Trophoblast cell (in vitro differentiated cells and primary cell): ENCODE measurements around the gene BABAM2.

Experiments
- DNase-seq, 2 donors: peaks; one replicate each; pipeline ENCODE4 v3.0.0-alpha.2; 2016
- H2AFZ ChIP-seq: 2 replicates; pipeline ENCODE4 v1.6.1; 2013; ENCODE audit warnings: low read length, moderate library complexity, mild to moderate bottlenecking; ENCODE audit not compliant: insufficient read depth, poor library complexity
- H2AK5ac ChIP-seq: 2 replicates; pipeline ENCODE4 v1.6.1; 2013; ENCODE audit warnings: mild to moderate bottlenecking, low read length
- H2BK120ac ChIP-seq: 2 replicates; pipeline ENCODE4 v1.6.1; 2013; ENCODE audit warnings: low read length, mild to moderate bottlenecking, moderate library complexity; ENCODE audit not compliant: insufficient read depth, poor library complexity
- H2BK12ac ChIP-seq: 2 replicates; pipeline ENCODE4 v1.6.1; 2013; ENCODE audit warnings: mild to moderate bottlenecking, low read length, moderate library complexity
- H2BK5ac ChIP-seq: 2 replicates; pipeline ENCODE4 v1.6.1; 2013; ENCODE audit warnings: low read length, low read depth, moderate library complexity, mild to moderate bottlenecking; ENCODE audit not compliant: poor library complexity
- H3K14ac ChIP-seq: 2 replicates; pipeline ENCODE4 v1.6.1; 2013; ENCODE audit warnings: mild to moderate bottlenecking, low read length
- H3K18ac ChIP-seq: 2 replicates; pipeline ENCODE4 v1.6.1; 2013; ENCODE audit warnings: mild to moderate bottlenecking, low read length
- H3K23ac ChIP-seq: 2 replicates; pipeline ENCODE4 v1.6.1; 2013; ENCODE audit warnings: low read length
- H3K27ac ChIP-seq: 2 replicates; pipeline ENCODE4 v1.5.1; 2013; ENCODE audit warnings: low read depth, mild to moderate bottlenecking, inconsistent platforms, low read length, moderate library complexity
- H3K27me3 ChIP-seq: 2 replicates; pipeline ENCODE4 v1.6.1; 2013; ENCODE audit warnings: inconsistent platforms, mild to moderate bottlenecking, low read length, moderate library complexity; ENCODE audit not compliant: insufficient read depth
- H3K36me3 ChIP-seq, 2 experiments: 1 replicate in 1 of 2; 2 replicates in 1 of 2; pipeline ENCODE4 v1.6.1; 2013; ENCODE audit warnings: low read length in 2 of 2, mild to moderate bottlenecking in 2 of 2, moderate library complexity in 1 of 2; ENCODE audit not compliant: insufficient read depth in 2 of 2, control insufficient read depth in 1 of 2
- H3K4ac ChIP-seq: 2 replicates; pipeline ENCODE4 v1.6.1; 2013; ENCODE audit warnings: low read depth, mild to moderate bottlenecking, low read length, moderate library complexity
- H3K4me1 ChIP-seq, 2 experiments: 1 replicate in 1 of 2; 2 replicates in 1 of 2; pipeline ENCODE4 v1.6.1; 2013; ENCODE audit warnings: low read length in 2 of 2, mild to moderate bottlenecking in 2 of 2, moderate library complexity in 1 of 2; ENCODE audit not compliant: insufficient read depth in 2 of 2, control insufficient read depth in 1 of 2
- H3K4me2 ChIP-seq: 2 replicates; pipeline ENCODE4 v1.6.1; 2013; ENCODE audit warnings: inconsistent platforms, mild to moderate bottlenecking, low read length, moderate library complexity
- H3K4me3 ChIP-seq: 2 replicates; pipeline ENCODE4 v1.5.1; 2013; ENCODE audit warnings: mild to moderate bottlenecking, low read depth, low read length, inconsistent platforms
- H3K79me1 ChIP-seq: one replicate; pipeline ENCODE4 v1.6.1; 2013; ENCODE audit warnings: low read length
- H3K79me2 ChIP-seq: 2 replicates; pipeline ENCODE4 v1.6.1; 2013; ENCODE audit warnings: low read length, mild to moderate bottlenecking; ENCODE audit not compliant: control insufficient read depth, insufficient read depth, poor library complexity
- H3K9ac ChIP-seq: 2 replicates; pipeline ENCODE4 v1.6.1; 2013; ENCODE audit warnings: mild to moderate bottlenecking, low read length
- H3K9me3 ChIP-seq: 2 replicates; pipeline ENCODE4 v1.6.1; 2013; ENCODE audit warnings: low read depth, mild to moderate bottlenecking, control low read depth, inconsistent platforms, low read length; ENCODE audit not compliant: insufficient read depth
- H4K12ac ChIP-seq: 2 replicates; pipeline ENCODE4 v1.6.1; 2013; ENCODE audit warnings: low read depth, mild to moderate bottlenecking, low read length, moderate library complexity
- H4K8ac ChIP-seq: 2 replicates; pipeline ENCODE4 v1.6.1; 2013; ENCODE audit warnings: low read depth, mild to moderate bottlenecking, low read length, moderate library complexity
- H4K91ac ChIP-seq: one replicate; pipeline ENCODE4 v1.6.1; 2013; ENCODE audit warnings: low read depth, mild to moderate bottlenecking, low read length, moderate library complexity
- WGBS: extraction: QIAGEN DNeasy Blood & Tissue Kit; methylation state at CpG from one replicate; pipeline ENCODE4 v1.1.7; 2013; ENCODE audit warnings: missing lambda C conversion rate; ENCODE audit not compliant: insufficient read length, insufficient coverage; ENCODE audit errors: extremely low coverage; 5-methylcytosine and 5-hydroxymethylcytosine counted together

The BABAM2 gene

GRCh38 chr2:28373854-28374253 lies 483.3 kb downstream of the BABAM2 start:
- H4K12ac ChIP-seq: no peak overlapping the region
- no peak overlapping the region for H3K27ac ChIP-seq
- no peak overlapping the region for H3K23ac ChIP-seq
- H2BK12ac ChIP-seq: no peak overlapping the region
- H3K9me3 ChIP-seq: no peaks in the 10 kb centered on the region
- no peaks in the 10 kb centered on the region for H3K36me3 ChIP-seq
- H2BK5ac ChIP-seq: no peak overlapping the region
- H3K79me1 ChIP-seq: no peaks in the 10 kb centered on the region
- H3K27me3 ChIP-seq: no peaks in the 10 kb centered on the region
- H3K4me3 ChIP-seq: no peak overlapping the region
- no peak overlapping the region for H3K4ac ChIP-seq
- no CpG with 5 or more reads among the region's 4 CpGs for WGBS
- no peak overlapping the region for H3K4me2 ChIP-seq
- no peak overlapping the region for H3K14ac ChIP-seq
- no peak overlapping the region for H2BK120ac ChIP-seq
- H3K79me2 ChIP-seq: no peaks in the 10 kb centered on the region
- H2AK5ac ChIP-seq: no peak overlapping the region
- DNase-seq: no peak
- no peak overlapping the region for H4K8ac ChIP-seq
- no peak overlapping the region for H2AFZ ChIP-seq
- no peak overlapping the region for H3K18ac ChIP-seq
- peaks cover 0 to 3% of the 10 kb centered on the region in 2 experiments for H3K4me1 ChIP-seq
- no peak overlapping the region for H3K9ac ChIP-seq
- no peak overlapping the region for H4K91ac ChIP-seq

DNA sequence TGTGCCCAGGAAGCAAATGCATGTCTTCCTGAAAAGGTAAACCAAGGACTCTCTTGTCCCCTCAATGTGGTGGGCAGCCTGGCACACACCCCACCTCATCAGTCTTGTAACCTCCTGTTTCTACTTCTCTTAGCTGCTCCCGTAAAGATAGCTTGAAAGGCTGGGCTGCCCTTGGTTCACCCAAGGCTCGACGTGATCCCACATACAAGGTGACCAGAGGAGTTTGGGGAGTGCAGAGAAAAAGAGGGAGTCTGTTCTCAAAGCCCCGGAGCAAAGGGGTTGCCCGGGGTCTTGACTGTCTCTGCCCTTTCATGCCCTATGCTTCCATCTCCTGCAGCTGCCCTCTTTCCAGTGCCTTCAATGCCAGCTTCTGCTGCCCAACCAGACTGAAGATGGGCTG lies 483.8 kb downstream of the BABAM2 start:
- H3K23ac ChIP-seq: no peak overlapping the region
- no CpG with 5 or more reads among the region's 5 CpGs for WGBS

GRCh38 chr2:28375236-28375635 lies 484.7 kb downstream of the BABAM2 start:
- H3K14ac ChIP-seq: no peak overlapping the region
- H3K23ac ChIP-seq: no peak overlapping the region
- no peak overlapping the region for H3K9ac ChIP-seq
- H3K79me1 ChIP-seq: no peaks in the 10 kb centered on the region
- no CpG with 5 or more reads among the region's 3 CpGs for WGBS
- H3K4me2 ChIP-seq: no peak overlapping the region
- no peaks in the 10 kb centered on the region for H3K27me3 ChIP-seq
- H2AK5ac ChIP-seq: no peak overlapping the region
- H3K79me2 ChIP-seq: no peaks in the 10 kb centered on the region
- no peak overlapping the region for H2AFZ ChIP-seq
- H3K4ac ChIP-seq: no peak overlapping the region
- no peak overlapping the region for H3K27ac ChIP-seq
- no peak overlapping the region for H4K12ac ChIP-seq
- H3K18ac ChIP-seq: no peak overlapping the region
- H3K9me3 ChIP-seq: no peaks in the 10 kb centered on the region
- H2BK12ac ChIP-seq: no peak overlapping the region
- no peak for DNase-seq
- H3K36me3 ChIP-seq: no peaks in the 10 kb centered on the region
- no peak overlapping the region for H4K8ac ChIP-seq
- H3K4me3 ChIP-seq: no peak overlapping the region
- no peak overlapping the region for H2BK5ac ChIP-seq
- no peak overlapping the region for H2BK120ac ChIP-seq
- peaks cover 1 to 3% of the 10 kb centered on the region in 2 experiments for H3K4me1 ChIP-seq
- no peak overlapping the region for H4K91ac ChIP-seq

More for the DNA sequence above, 483.8 kb downstream of the BABAM2 start:
- H2BK120ac ChIP-seq: no peak overlapping the region
- no peak overlapping the region for H4K8ac ChIP-seq
- H2BK5ac ChIP-seq: no peak overlapping the region
- H3K18ac ChIP-seq: no peak overlapping the region
- H3K4me2 ChIP-seq: no peak overlapping the region
- H3K4me1 ChIP-seq: peaks cover 0 to 3% of the 10 kb centered on the region in 2 experiments
- H3K79me1 ChIP-seq: no peaks in the 10 kb centered on the region
- H4K91ac ChIP-seq: no peak overlapping the region
- H2AFZ ChIP-seq: no peak overlapping the region
- no peaks in the 10 kb centered on the region for H3K36me3 ChIP-seq
- H2AK5ac ChIP-seq: no peak overlapping the region
- H3K4me3 ChIP-seq: no peak overlapping the region
- no peak overlapping the region for H3K14ac ChIP-seq
- H3K27me3 ChIP-seq: no peaks in the 10 kb centered on the region
- no peak overlapping the region for H2BK12ac ChIP-seq
- H4K12ac ChIP-seq: no peak overlapping the region
- H3K9ac ChIP-seq: no peak overlapping the region
- no peaks in the 10 kb centered on the region for H3K9me3 ChIP-seq
- H3K27ac ChIP-seq: no peak overlapping the region
- no peak overlapping the region for H3K4ac ChIP-seq
- no peak for DNase-seq
- no peaks in the 10 kb centered on the region for H3K79me2 ChIP-seq

DNA sequence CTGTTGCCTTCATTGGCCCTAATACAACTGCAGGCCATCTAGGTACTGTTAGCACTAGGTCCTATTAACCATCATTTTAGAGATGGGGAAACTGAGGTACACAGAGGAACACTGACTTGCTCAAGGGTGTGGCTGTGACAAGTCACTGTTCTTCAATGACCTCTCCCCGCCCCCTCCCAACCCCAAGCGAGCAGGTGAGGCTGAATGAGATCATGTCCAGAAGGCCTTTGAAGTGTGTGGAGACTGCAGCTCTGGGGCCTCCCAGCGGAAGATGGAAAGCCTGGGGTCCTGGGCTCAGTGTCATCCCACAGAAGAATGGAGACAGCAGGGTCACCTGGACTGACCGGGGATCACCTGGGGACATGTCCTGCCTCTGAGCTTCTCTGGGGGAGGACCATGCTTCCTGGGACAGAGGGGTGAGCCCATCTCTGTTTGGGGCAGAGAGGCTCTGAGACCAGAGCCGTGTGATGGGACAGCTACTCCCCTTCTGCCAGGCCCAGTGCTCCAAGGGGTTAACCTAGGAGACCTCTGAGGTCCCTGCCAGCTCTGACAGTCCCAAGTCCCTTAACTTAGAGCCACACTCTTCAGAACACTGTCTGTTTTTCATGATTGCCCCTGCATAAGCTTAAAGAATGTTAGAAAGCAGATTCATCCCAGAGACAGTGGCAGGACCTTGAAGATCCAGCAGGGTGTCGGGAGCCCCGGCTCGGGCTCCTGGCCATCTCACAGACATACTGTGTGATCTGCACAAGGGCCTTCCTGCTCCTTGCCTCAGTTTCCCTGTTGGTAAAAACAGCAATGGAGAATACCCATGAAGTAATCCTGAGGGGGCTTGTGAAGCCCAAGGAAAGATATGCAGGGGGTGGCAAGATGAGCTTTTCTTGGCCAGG lies 485.5 kb downstream of the BABAM2 start:
- WGBS: no CpG with 5 or more reads among the region's 8 CpGs
- Histone ChIP-seq H3K27ac (no peak overlapping the region), H3K9ac (no peak overlapping the region), H3K27me3 (no peaks in the 10 kb centered on the region), H3K18ac (no peak overlapping the region), H4K8ac (no peak overlapping the region), H3K23ac (no peak overlapping the region), H3K4ac (no peak overlapping the region), H2AK5ac (peak overlapping the region; percentile 51), H3K9me3 (no peaks in the 10 kb centered on the region), H3K36me3 (no peaks in the 10 kb centered on the region), H2AFZ (no peak overlapping the region), H4K12ac (no peak overlapping the region), H3K79me1 (no peaks in the 10 kb centered on the region), H2BK5ac (no peak overlapping the region), H4K91ac (no peak overlapping the region), H3K4me3 (no peak overlapping the region), H3K4me1 (peaks cover 3% of the 10 kb centered on the region in 2 experiments), H2BK12ac (no peak overlapping the region), H2BK120ac (no peak overlapping the region), H3K14ac (no peak overlapping the region), H3K79me2 (no peaks in the 10 kb centered on the region), H3K4me2 (no peak overlapping the region)
- no peak for DNase-seq
